Measurements from ENCODE around the gene PEX6.
"Not testable (repeated sequence)": the region's sequence is repeated elsewhere in the genome, so short reads cannot be mapped to it uniquely, and the experiment has no call there.

The PEX6 gene

DNA sequence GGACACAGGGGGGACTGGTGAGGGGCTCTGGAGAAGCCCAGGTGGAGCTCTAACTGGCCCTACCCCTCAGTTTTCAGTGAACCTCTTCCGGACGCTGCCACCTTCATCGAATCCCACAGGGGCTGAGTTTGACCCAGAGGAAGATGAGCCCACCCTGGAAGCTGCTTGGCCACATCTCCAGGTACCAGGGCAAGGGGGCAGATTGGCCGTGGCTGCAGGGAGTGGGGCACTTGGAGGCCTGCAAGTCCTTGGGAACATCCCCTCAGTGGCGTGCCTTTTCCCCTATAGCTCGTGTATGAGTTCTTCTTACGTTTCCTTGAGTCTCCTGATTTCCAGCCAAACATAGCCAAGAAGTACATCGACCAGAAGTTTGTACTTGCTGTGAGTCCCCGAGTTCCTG is 28.1 kb upstream of the PEX6 start:
- H3K36me3 ChIP-seq (ENCODE audit: insufficient read depth, low read length): peaks cover 62% of the 10 kb centered on the region; the same call in 1 of the 2 replicates

DNA sequence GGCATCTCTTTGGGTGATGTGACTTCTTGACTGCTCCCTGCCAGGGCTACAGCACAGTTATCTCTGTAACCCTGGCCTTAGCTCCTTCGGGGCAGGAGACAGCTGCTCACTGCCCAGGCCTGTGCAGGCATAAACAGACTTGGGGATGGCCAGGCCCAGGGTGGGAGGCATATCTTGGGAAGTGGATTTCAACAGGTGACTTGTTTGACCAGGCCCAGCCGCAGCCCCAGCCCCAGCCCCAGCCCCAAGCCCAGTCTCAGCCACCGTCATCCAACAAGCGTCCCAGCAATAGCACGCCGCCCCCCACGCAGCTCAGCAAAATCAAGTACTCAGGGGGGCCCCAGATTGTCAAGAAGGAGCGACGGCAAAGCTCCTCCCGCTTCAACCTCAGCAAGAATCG is 27.3 kb upstream of the PEX6 start:
- Histone ChIP-seq H3K4me2 (ENCODE audit: low read depth, low read length, poor library complexity, severe bottlenecking) (no peak overlapping the region), H3K9me2 (replicated peaks; ENCODE audit: low read depth, low read length) (no peaks in the 10 kb centered on the region), H3K4me3 (ENCODE audit: low read length, poor library complexity, severe bottlenecking) (no peak overlapping the region), H3K27me3 (ENCODE audit: insufficient read depth, low read length, poor library complexity, severe bottlenecking) (no peaks in the 10 kb centered on the region), H3K9ac (ENCODE audit: low read depth, low read length, poor library complexity, severe bottlenecking) (no peak overlapping the region), H3F3A (ENCODE audit: low read depth) (no peaks in the 10 kb centered on the region), H3K4me1 (ENCODE audit: insufficient read depth, low read length, poor library complexity, severe bottlenecking) (no peaks in the 10 kb centered on the region), H4K20me1 (ENCODE audit: insufficient read depth, low read length, poor library complexity, severe bottlenecking) (no peaks in the 10 kb centered on the region), H3K79me2 (ENCODE audit: insufficient read depth, low read length) (no peaks in the 10 kb centered on the region; the same call in 1 of the 2 replicates), H2AFZ (ENCODE audit: low read length) (no peak overlapping the region), H3K9me3 (ENCODE audit: insufficient read depth, low read depth, low read length) (no peaks in the 10 kb centered on the region), H3K36me3 (ENCODE audit: insufficient read depth, low read length) (peaks cover 53% of the 10 kb centered on the region; the same call in 1 of the 2 replicates)
- no peak for TF ChIP-seq EZH2phosphoT487 (IDR thresholded peaks at IDR 0.05; ENCODE audit: borderline replicate concordance)
- TF ChIP-seq, protein P1, sequence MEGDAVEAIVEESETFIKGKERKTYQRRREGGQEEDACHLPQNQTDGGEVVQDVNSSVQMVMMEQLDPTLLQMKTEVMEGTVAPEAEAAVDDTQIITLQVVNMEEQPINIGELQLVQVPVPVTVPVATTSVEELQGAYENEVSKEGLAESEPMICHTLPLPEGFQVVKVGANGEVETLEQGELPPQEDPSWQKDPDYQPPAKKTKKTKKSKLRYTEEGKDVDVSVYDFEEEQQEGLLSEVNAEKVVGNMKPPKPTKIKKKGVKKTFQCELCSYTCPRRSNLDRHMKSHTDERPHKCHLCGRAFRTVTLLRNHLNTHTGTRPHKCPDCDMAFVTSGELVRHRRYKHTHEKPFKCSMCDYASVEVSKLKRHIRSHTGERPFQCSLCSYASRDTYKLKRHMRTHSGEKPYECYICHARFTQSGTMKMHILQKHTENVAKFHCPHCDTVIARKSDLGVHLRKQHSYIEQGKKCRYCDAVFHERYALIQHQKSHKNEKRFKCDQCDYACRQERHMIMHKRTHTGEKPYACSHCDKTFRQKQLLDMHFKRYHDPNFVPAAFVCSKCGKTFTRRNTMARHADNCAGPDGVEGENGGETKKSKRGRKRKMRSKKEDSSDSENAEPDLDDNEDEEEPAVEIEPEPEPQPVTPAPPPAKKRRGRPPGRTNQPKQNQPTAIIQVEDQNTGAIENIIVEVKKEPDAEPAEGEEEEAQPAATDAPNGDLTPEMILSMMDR (conservative IDR thresholded peaks at IDR 0.05; ENCODE audit: low read length): no peak

More for the DNA sequence above, 28.1 kb upstream of the PEX6 start:
- H4K20me1 ChIP-seq (ENCODE audit: insufficient read depth, low read length, poor library complexity, severe bottlenecking): no peaks in the 10 kb centered on the region
- no peaks in the 10 kb centered on the region for H3F3A ChIP-seq (ENCODE audit: low read depth)
- H3K4me1 ChIP-seq (ENCODE audit: insufficient read depth, low read length, poor library complexity, severe bottlenecking): peaks cover 2% of the 10 kb centered on the region
- TF ChIP-seq EZH2phosphoT487 (IDR thresholded peaks at IDR 0.05; ENCODE audit: borderline replicate concordance): no peak
- TF ChIP-seq, protein P1 (conservative IDR thresholded peaks at IDR 0.05; ENCODE audit: low read length): no peak
- H3K9ac ChIP-seq (ENCODE audit: low read depth, low read length, poor library complexity, severe bottlenecking): no peak overlapping the region
- H3K4me2 ChIP-seq (ENCODE audit: low read depth, low read length, poor library complexity, severe bottlenecking): no peak overlapping the region
- H3K4me3 ChIP-seq (ENCODE audit: low read length, poor library complexity, severe bottlenecking): no peak overlapping the region
- H3K79me2 ChIP-seq (ENCODE audit: insufficient read depth, low read length): peaks cover 6% of the 10 kb centered on the region
- no peaks in the 10 kb centered on the region for H3K27me3 ChIP-seq (ENCODE audit: insufficient read depth, low read length, poor library complexity, severe bottlenecking)
- no peaks in the 10 kb centered on the region for H3K9me2 ChIP-seq (replicated peaks; ENCODE audit: low read depth, low read length)
- no peak overlapping the region for H2AFZ ChIP-seq (ENCODE audit: low read length)
- H3K9me3 ChIP-seq (ENCODE audit: insufficient read depth, low read depth, low read length): no peaks in the 10 kb centered on the region

DNA sequence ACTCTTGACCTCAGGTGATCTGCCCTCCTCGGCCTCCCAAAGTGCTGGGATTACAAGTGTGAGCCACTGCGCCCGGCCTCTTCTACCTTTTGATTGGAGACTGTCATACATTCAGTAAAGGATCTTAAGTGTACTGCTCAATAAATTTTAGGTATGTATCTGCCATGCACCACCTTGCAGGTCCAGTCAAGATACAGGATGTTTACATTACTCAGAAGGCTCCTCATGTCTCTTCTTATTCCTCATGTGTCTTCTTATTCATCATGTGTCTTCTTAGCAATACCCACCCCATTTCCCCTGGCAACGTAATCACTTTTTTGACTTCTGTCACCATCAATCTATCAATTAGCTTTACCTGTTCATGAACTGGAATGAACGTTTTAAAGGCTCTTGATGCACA is 26.9 kb upstream of the PEX6 start:
- Histone ChIP-seq H4K20me1 (ENCODE audit: insufficient read depth, low read length, poor library complexity, severe bottlenecking) (no peaks in the 10 kb centered on the region), H3F3A (ENCODE audit: low read depth) (no peaks in the 10 kb centered on the region), H3K4me1 (ENCODE audit: insufficient read depth, low read length, poor library complexity, severe bottlenecking) (no peaks in the 10 kb centered on the region), H3K27me3 (ENCODE audit: insufficient read depth, low read length, poor library complexity, severe bottlenecking) (no peaks in the 10 kb centered on the region), H3K4me3 (ENCODE audit: low read length, poor library complexity, severe bottlenecking) (no peak overlapping the region), H2AFZ (ENCODE audit: low read length) (no peak overlapping the region), H3K9ac (ENCODE audit: low read depth, low read length, poor library complexity, severe bottlenecking) (no peak overlapping the region), H3K4me2 (ENCODE audit: low read depth, low read length, poor library complexity, severe bottlenecking) (no peak overlapping the region), H3K9me2 (replicated peaks; ENCODE audit: low read depth, low read length) (no peaks in the 10 kb centered on the region), H3K36me3 (ENCODE audit: insufficient read depth, low read length) (peaks cover 49% of the 10 kb centered on the region; the same call in 1 of the 2 replicates), H3K9me3 (ENCODE audit: insufficient read depth, low read depth, low read length) (no peaks in the 10 kb centered on the region), H3K79me2 (ENCODE audit: insufficient read depth, low read length) (no peaks in the 10 kb centered on the region; the same call in 1 of the 2 replicates)
- no peak for TF ChIP-seq EZH2phosphoT487 (IDR thresholded peaks at IDR 0.05; ENCODE audit: borderline replicate concordance)

DNA sequence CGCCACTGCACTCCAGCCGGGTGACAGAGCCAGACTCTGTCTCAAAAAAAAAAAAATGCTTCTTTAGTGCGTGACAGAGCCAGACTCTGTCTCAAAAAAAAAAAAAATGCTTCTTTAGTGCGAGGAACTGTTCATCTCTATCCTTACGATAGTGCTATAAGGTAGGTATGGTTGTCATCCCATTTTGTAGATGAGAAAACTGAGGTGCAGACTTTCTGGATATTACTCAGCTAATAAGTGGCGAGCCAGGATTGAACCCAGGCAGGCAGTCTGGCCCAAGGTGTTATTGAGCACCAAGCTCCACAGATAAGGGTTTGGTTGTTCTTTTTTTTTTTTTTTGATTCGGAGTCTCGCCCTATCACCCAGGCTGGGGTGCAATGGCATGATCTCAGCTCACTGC is 22.9 kb upstream of the PEX6 start:
- TF ChIP-seq EZH2phosphoT487 (IDR thresholded peaks at IDR 0.05; ENCODE audit: borderline replicate concordance): no peak
- TF ChIP-seq, protein P1 (conservative IDR thresholded peaks at IDR 0.05; ENCODE audit: low read length): no peak
- no peak overlapping the region for H3K4me2 ChIP-seq (ENCODE audit: low read depth, low read length, poor library complexity, severe bottlenecking)
- peaks cover 9% of the 10 kb centered on the region; the same call in 1 of the 2 replicates for H3K36me3 ChIP-seq (ENCODE audit: insufficient read depth, low read length)
- H3K9me3 ChIP-seq (ENCODE audit: insufficient read depth, low read depth, low read length): no peaks in the 10 kb centered on the region
- H3K9me2 ChIP-seq (replicated peaks; ENCODE audit: low read depth, low read length): no peaks in the 10 kb centered on the region
- no peaks in the 10 kb centered on the region for H3K27me3 ChIP-seq (ENCODE audit: insufficient read depth, low read length, poor library complexity, severe bottlenecking)
- no peaks in the 10 kb centered on the region for H3F3A ChIP-seq (ENCODE audit: low read depth)
- H3K9ac ChIP-seq (ENCODE audit: low read depth, low read length, poor library complexity, severe bottlenecking): no peak overlapping the region
- no peaks in the 10 kb centered on the region for H3K4me1 ChIP-seq (ENCODE audit: insufficient read depth, low read length, poor library complexity, severe bottlenecking)
- H4K20me1 ChIP-seq (ENCODE audit: insufficient read depth, low read length, poor library complexity, severe bottlenecking): no peaks in the 10 kb centered on the region
- no peaks in the 10 kb centered on the region for H3K79me2 ChIP-seq (ENCODE audit: insufficient read depth, low read length)
- H3K4me3 ChIP-seq (ENCODE audit: low read length, poor library complexity, severe bottlenecking): no peak overlapping the region
- H2AFZ ChIP-seq (ENCODE audit: low read length): no peak overlapping the region

DNA sequence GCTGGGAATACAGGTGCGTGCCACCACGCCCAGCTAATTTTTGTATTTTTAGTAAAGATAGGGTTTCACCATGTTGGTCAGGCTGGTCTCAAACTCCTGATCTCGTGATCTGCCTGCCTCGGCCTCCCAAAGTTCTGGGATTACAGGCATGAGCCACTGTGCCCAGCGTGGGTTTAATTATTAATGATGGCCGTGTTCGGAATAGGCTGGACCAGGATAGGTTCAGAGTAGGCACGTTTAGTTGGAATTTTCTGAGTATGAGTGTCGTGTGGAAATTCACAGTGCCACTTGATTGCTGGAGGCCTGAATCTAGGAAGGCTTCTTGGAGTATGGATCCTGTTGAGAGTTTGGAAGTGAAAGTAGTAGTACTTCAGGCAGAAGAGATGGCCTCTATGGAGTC is 19.2 kb upstream of the PEX6 start:
- H4K20me1 ChIP-seq (ENCODE audit: insufficient read depth, low read length, poor library complexity, severe bottlenecking); H2AFZ ChIP-seq (ENCODE audit: low read length); H3K4me2 ChIP-seq (ENCODE audit: low read depth, low read length, poor library complexity, severe bottlenecking); H3F3A ChIP-seq (ENCODE audit: low read depth); H3K4me3 ChIP-seq (ENCODE audit: low read length, poor library complexity, severe bottlenecking); H3K79me2 ChIP-seq (ENCODE audit: insufficient read depth, low read length); H3K27me3 ChIP-seq (ENCODE audit: insufficient read depth, low read length, poor library complexity, severe bottlenecking); H3K4me1 ChIP-seq (ENCODE audit: insufficient read depth, low read length, poor library complexity, severe bottlenecking); H3K9me3 ChIP-seq (ENCODE audit: insufficient read depth, low read depth, low read length); H3K9me2 ChIP-seq (replicated peaks; ENCODE audit: low read depth, low read length); H3K9ac ChIP-seq (ENCODE audit: low read depth, low read length, poor library complexity, severe bottlenecking); H3K36me3 ChIP-seq (ENCODE audit: insufficient read depth, low read length): not testable (repeated sequence)

Measured in Loucy (cell line).